Trophoblast cell (in vitro differentiated cells and primary cell): ENCODE results near the gene EPHB1.

Source experiments
- DNase-seq, 2 donors: peaks; one replicate each; pipeline ENCODE4 v3.0.0-alpha.2; 2016
- H2AFZ ChIP-seq: 2 replicates; pipeline ENCODE4 v1.6.1; 2013; ENCODE audit warnings: low read length, moderate library complexity, mild to moderate bottlenecking; ENCODE audit not compliant: insufficient read depth, poor library complexity
- H2AK5ac ChIP-seq: 2 replicates; pipeline ENCODE4 v1.6.1; 2013; ENCODE audit warnings: mild to moderate bottlenecking, low read length
- H2BK120ac ChIP-seq: 2 replicates; pipeline ENCODE4 v1.6.1; 2013; ENCODE audit warnings: low read length, mild to moderate bottlenecking, moderate library complexity; ENCODE audit not compliant: insufficient read depth, poor library complexity
- H2BK12ac ChIP-seq: 2 replicates; pipeline ENCODE4 v1.6.1; 2013; ENCODE audit warnings: mild to moderate bottlenecking, low read length, moderate library complexity
- H2BK5ac ChIP-seq: 2 replicates; pipeline ENCODE4 v1.6.1; 2013; ENCODE audit warnings: low read length, low read depth, moderate library complexity, mild to moderate bottlenecking; ENCODE audit not compliant: poor library complexity
- H3K14ac ChIP-seq: 2 replicates; pipeline ENCODE4 v1.6.1; 2013; ENCODE audit warnings: mild to moderate bottlenecking, low read length
- H3K18ac ChIP-seq: 2 replicates; pipeline ENCODE4 v1.6.1; 2013; ENCODE audit warnings: mild to moderate bottlenecking, low read length
- H3K23ac ChIP-seq: 2 replicates; pipeline ENCODE4 v1.6.1; 2013; ENCODE audit warnings: low read length
- H3K27ac ChIP-seq: 2 replicates; pipeline ENCODE4 v1.5.1; 2013; ENCODE audit warnings: low read depth, mild to moderate bottlenecking, inconsistent platforms, low read length, moderate library complexity
- H3K27me3 ChIP-seq: 2 replicates; pipeline ENCODE4 v1.6.1; 2013; ENCODE audit warnings: inconsistent platforms, mild to moderate bottlenecking, low read length, moderate library complexity; ENCODE audit not compliant: insufficient read depth
- H3K36me3 ChIP-seq, 2 experiments: 1 replicate in 1 of 2; 2 replicates in 1 of 2; pipeline ENCODE4 v1.6.1; 2013; ENCODE audit warnings: low read length in 2 of 2, mild to moderate bottlenecking in 2 of 2, moderate library complexity in 1 of 2; ENCODE audit not compliant: insufficient read depth in 2 of 2, control insufficient read depth in 1 of 2
- H3K4ac ChIP-seq: 2 replicates; pipeline ENCODE4 v1.6.1; 2013; ENCODE audit warnings: low read depth, mild to moderate bottlenecking, low read length, moderate library complexity
- H3K4me1 ChIP-seq, 2 experiments: 1 replicate in 1 of 2; 2 replicates in 1 of 2; pipeline ENCODE4 v1.6.1; 2013; ENCODE audit warnings: low read length in 2 of 2, mild to moderate bottlenecking in 2 of 2, moderate library complexity in 1 of 2; ENCODE audit not compliant: insufficient read depth in 2 of 2, control insufficient read depth in 1 of 2
- H3K4me2 ChIP-seq: 2 replicates; pipeline ENCODE4 v1.6.1; 2013; ENCODE audit warnings: inconsistent platforms, mild to moderate bottlenecking, low read length, moderate library complexity
- H3K4me3 ChIP-seq: 2 replicates; pipeline ENCODE4 v1.5.1; 2013; ENCODE audit warnings: mild to moderate bottlenecking, low read depth, low read length, inconsistent platforms
- H3K79me1 ChIP-seq: one replicate; pipeline ENCODE4 v1.6.1; 2013; ENCODE audit warnings: low read length
- H3K79me2 ChIP-seq: 2 replicates; pipeline ENCODE4 v1.6.1; 2013; ENCODE audit warnings: low read length, mild to moderate bottlenecking; ENCODE audit not compliant: control insufficient read depth, insufficient read depth, poor library complexity
- H3K9ac ChIP-seq: 2 replicates; pipeline ENCODE4 v1.6.1; 2013; ENCODE audit warnings: mild to moderate bottlenecking, low read length
- H3K9me3 ChIP-seq: 2 replicates; pipeline ENCODE4 v1.6.1; 2013; ENCODE audit warnings: low read depth, mild to moderate bottlenecking, control low read depth, inconsistent platforms, low read length; ENCODE audit not compliant: insufficient read depth
- H4K12ac ChIP-seq: 2 replicates; pipeline ENCODE4 v1.6.1; 2013; ENCODE audit warnings: low read depth, mild to moderate bottlenecking, low read length, moderate library complexity
- H4K8ac ChIP-seq: 2 replicates; pipeline ENCODE4 v1.6.1; 2013; ENCODE audit warnings: low read depth, mild to moderate bottlenecking, low read length, moderate library complexity
- H4K91ac ChIP-seq: one replicate; pipeline ENCODE4 v1.6.1; 2013; ENCODE audit warnings: low read depth, mild to moderate bottlenecking, low read length, moderate library complexity
- WGBS: extraction: QIAGEN DNeasy Blood & Tissue Kit; methylation state at CpG from one replicate; pipeline ENCODE4 v1.1.7; 2013; ENCODE audit warnings: missing lambda C conversion rate; ENCODE audit not compliant: insufficient read length, insufficient coverage; ENCODE audit errors: extremely low coverage; 5-methylcytosine and 5-hydroxymethylcytosine counted together

The EPHB1 gene

DNA sequence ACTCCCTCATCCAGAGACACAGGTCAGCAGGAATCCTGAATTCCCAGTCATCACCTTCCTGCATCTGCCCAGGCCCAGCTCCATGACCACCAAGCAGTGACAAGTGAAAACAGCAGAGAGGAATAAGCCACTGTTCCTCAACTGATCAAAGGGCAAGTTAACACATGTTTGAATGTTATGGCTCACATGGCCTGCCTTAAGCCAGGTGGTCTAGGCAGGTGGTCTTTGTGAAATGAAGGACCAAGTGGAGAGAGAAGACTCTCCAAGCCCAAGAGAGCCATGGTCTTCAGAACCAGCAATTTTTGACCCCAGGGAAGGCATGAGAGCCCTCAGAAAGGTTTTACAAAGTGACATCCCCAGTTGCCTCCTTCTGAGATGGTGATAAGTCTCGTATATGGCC, 161.8 kb downstream of the EPHB1 start:
- Histone ChIP-seq H3K14ac (no peak overlapping the region), H3K18ac (no peak overlapping the region), H2AFZ (no peak overlapping the region), H4K91ac (no peak overlapping the region), H3K79me1 (no peaks in the 10 kb centered on the region), H3K4me1 (no peaks in the 10 kb centered on the region), H3K27me3 (no peaks in the 10 kb centered on the region), H3K36me3 (no peaks in the 10 kb centered on the region), H2BK12ac (no peak overlapping the region), H3K4ac (no peak overlapping the region), H3K4me2 (no peak overlapping the region), H4K12ac (no peak overlapping the region), H3K23ac (no peak overlapping the region), H3K79me2 (no peaks in the 10 kb centered on the region), H3K9ac (no peak overlapping the region), H2BK5ac (no peak overlapping the region), H3K9me3 (peaks cover 2% of the 10 kb centered on the region), H4K8ac (no peak overlapping the region), H2BK120ac (no peak overlapping the region), H2AK5ac (no peak overlapping the region), H3K27ac (no peak overlapping the region), H3K4me3 (no peak overlapping the region)
- no peak for DNase-seq
- no CpG with 5 or more reads among the region's 1 CpG for WGBS

DNA sequence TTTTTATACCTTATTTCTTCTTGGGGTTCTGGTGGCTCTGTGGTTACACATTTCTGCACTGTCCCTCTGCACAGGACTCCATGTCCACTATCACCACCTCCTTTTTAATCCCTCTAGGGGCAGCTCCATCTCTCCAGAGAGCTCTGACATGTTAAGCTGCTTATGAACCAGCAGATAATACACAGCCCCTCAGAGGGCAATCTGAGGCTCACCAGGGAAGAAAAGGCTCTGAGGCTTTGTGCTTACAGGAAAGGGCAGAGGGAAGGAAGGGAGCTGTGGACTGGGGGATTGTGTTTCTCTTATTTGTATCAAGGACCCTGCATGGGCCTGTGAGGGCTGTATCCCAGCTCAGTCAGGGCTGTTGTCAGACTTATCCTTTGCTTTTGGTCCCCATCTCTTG, 164.5 kb downstream of the EPHB1 start:
- no peaks in the 10 kb centered on the region for H3K36me3 ChIP-seq
- no peak overlapping the region for H2BK5ac ChIP-seq
- H3K79me1 ChIP-seq = no peaks in the 10 kb centered on the region
- H2BK12ac ChIP-seq = no peak overlapping the region
- H3K23ac ChIP-seq = no peak overlapping the region
- no peak overlapping the region for H3K4me2 ChIP-seq
- H3K4me1 ChIP-seq = no peaks in the 10 kb centered on the region
- H3K27me3 ChIP-seq = no peaks in the 10 kb centered on the region
- H4K8ac ChIP-seq = no peak overlapping the region
- H3K4me3 ChIP-seq = no peak overlapping the region
- H3K9ac ChIP-seq = no peak overlapping the region
- DNase-seq = no peak
- no peak overlapping the region for H3K14ac ChIP-seq
- H3K79me2 ChIP-seq = no peaks in the 10 kb centered on the region
- H3K18ac ChIP-seq = no peak overlapping the region
- H2AFZ ChIP-seq = no peak overlapping the region
- no peak overlapping the region for H4K91ac ChIP-seq
- no peak overlapping the region for H3K4ac ChIP-seq
- no peak overlapping the region for H3K27ac ChIP-seq
- no peak overlapping the region for H2AK5ac ChIP-seq
- peaks cover 2% of the 10 kb centered on the region for H3K9me3 ChIP-seq
- no peak overlapping the region for H4K12ac ChIP-seq
- no peak overlapping the region for H2BK120ac ChIP-seq

DNA sequence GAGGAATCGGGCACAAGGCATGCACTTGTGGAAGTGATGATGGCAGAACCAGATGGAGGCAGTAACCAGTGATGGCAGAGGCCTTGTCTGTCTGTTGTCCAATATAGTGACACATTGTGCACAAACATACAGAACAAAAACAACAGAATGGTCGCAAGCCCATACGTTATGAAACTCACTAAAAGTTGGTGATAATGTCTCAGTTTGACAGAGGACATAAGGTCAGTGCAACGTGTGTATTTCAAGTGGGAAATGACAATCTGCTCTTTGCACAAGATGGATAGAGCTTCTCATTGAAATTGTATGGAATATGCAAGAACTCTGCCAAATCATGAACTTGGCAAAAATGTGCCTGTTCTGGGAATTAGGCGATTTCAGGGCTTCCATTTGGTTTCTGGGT, 169.2 kb downstream of the EPHB1 start:
- Histone ChIP-seq H3K27me3 (no peaks in the 10 kb centered on the region), H3K79me2 (no peaks in the 10 kb centered on the region), H3K18ac (no peak overlapping the region), H4K8ac (no peak overlapping the region), H3K14ac (no peak overlapping the region), H4K91ac (no peak overlapping the region), H2AK5ac (no peak overlapping the region), H3K36me3 (no peaks in the 10 kb centered on the region), H3K4me2 (no peak overlapping the region), H3K27ac (no peak overlapping the region), H3K4me1 (no peaks in the 10 kb centered on the region), H3K79me1 (no peaks in the 10 kb centered on the region), H2BK120ac (no peak overlapping the region), H3K4ac (no peak overlapping the region), H3K9ac (no peak overlapping the region), H2BK5ac (no peak overlapping the region), H2BK12ac (no peak overlapping the region), H2AFZ (no peak overlapping the region), H3K4me3 (no peak overlapping the region), H3K9me3 (peaks cover 4% of the 10 kb centered on the region), H4K12ac (no peak overlapping the region), H3K23ac (no peak overlapping the region)
- no peak for DNase-seq
- WGBS = no CpG with 5 or more reads among the region's 5 CpGs

- Histone ChIP-seq H3K4me1 (no peaks in the 10 kb centered on the region), H3K79me1 (no peaks in the 10 kb centered on the region), H3K79me2 (no peaks in the 10 kb centered on the region), H4K12ac (no peak overlapping the region), H3K4me3 (no peak overlapping the region), H2BK5ac (no peak overlapping the region), H3K4ac (no peak overlapping the region), H4K91ac (no peak overlapping the region), H3K4me2 (no peak overlapping the region), H3K9me3 (peaks cover 4% of the 10 kb centered on the region), H3K23ac (no peak overlapping the region), H3K27ac (no peak overlapping the region), H3K18ac (no peak overlapping the region), H4K8ac (no peak overlapping the region), H3K9ac (no peak overlapping the region), H3K14ac (no peak overlapping the region), H2AK5ac (no peak overlapping the region), H3K36me3 (no peaks in the 10 kb centered on the region), H2BK12ac (no peak overlapping the region), H3K27me3 (no peaks in the 10 kb centered on the region), H2BK120ac (no peak overlapping the region), H2AFZ (no peak overlapping the region)
- no peak for DNase-seq
- no CpG with 5 or more reads among the region's 3 CpGs for WGBS
These were observed 170.9 kb downstream of the EPHB1 start for GRCh38 chr3:134965865-134966481.
